DND-41 (cell line): ENCODE measurements around the gene TCF7L1.

Experiments
- ATAC-seq: fragments of 200-7000 bp; cut with Tn5 transposase; 3 replicates; pipeline ENCODE4 v1.9.1; 2021; ENCODE audit warnings: low read depth; ENCODE audit not compliant: insufficient read depth
- DNase-seq: peaks from one replicate; pipeline ENCODE4 v3.0.0-alpha.2; 2020
- H2AFZ ChIP-seq: 2 replicates; pipeline ENCODE4 v1.6.0; 2012; ENCODE audit warnings: low read depth, low read length
- H3K27ac ChIP-seq: 2 replicates; pipeline ENCODE4 v1.5.1; 2012; ENCODE audit warnings: low read length, inconsistent platforms
- H3K27me3 ChIP-seq: fragments of 200-600 bp; sonication (generic); 2 replicates; pipeline ENCODE4 v1.6.0; 2012; ENCODE audit warnings: low read length, mild to moderate bottlenecking, inconsistent platforms; ENCODE audit not compliant: insufficient read depth, poor library complexity
- H3K36me3 ChIP-seq: 2 replicates; pipeline ENCODE4 v1.5.1; 2012; ENCODE audit warnings: low read length, inconsistent platforms; ENCODE audit not compliant: insufficient read depth
- H3K4me1 ChIP-seq: 2 replicates; pipeline ENCODE4 v1.5.1; 2012; ENCODE audit warnings: mild to moderate bottlenecking, low read length; ENCODE audit not compliant: insufficient read depth
- H3K4me2 ChIP-seq: 2 replicates; pipeline ENCODE4 v1.6.0; 2012; ENCODE audit warnings: mild to moderate bottlenecking, moderate library complexity, low read length, inconsistent platforms; ENCODE audit not compliant: insufficient read depth
- H3K4me3 ChIP-seq, 2 experiments: fragments of 200-600 bp in 1 of 2; shearing (Covaris generic) in 1 of 2; 2 replicates each; pipeline ENCODE4 v1.5.1; 2012 to 2016; ENCODE audit warnings: inconsistent platforms in 2 of 2, low read length in 2 of 2, mild to moderate bottlenecking in 2 of 2, low read depth in 1 of 2, moderate library complexity in 1 of 2
- H3K79me2 ChIP-seq: 2 replicates; pipeline ENCODE4 v1.6.0; 2012; ENCODE audit warnings: low read length, inconsistent platforms; ENCODE audit not compliant: insufficient read depth
- H3K9ac ChIP-seq: 2 replicates; pipeline ENCODE4 v1.6.0; 2012; ENCODE audit warnings: low read depth, mild to moderate bottlenecking, inconsistent platforms, low read length, moderate library complexity
- H3K9me3 ChIP-seq: 2 replicates; pipeline ENCODE4 v1.5.1; 2012; ENCODE audit warnings: low read length, moderate library complexity, mild to moderate bottlenecking, inconsistent platforms; ENCODE audit not compliant: insufficient read depth, severe bottlenecking
- H4K20me1 ChIP-seq: 2 replicates; pipeline ENCODE4 v1.6.0; 2012; ENCODE audit warnings: low read length; ENCODE audit not compliant: insufficient read depth
- CTCF ChIP-seq: IDR thresholded peaks from 2 replicates; pipeline ENCODE4 v1.5.1; 2012; ENCODE audit warnings: borderline replicate concordance, low read length, moderate library complexity, mild to moderate bottlenecking; ENCODE audit not compliant: poor library complexity, severe bottlenecking; ENCODE audit errors: extremely low read depth
- EZH2 ChIP-seq: IDR thresholded peaks from 3 replicates; pipeline ENCODE4 v1.6.1; 2012; ENCODE audit warnings: borderline replicate concordance, low read depth, mild to moderate bottlenecking, moderate library complexity, low read length, inconsistent platforms; ENCODE audit not compliant: severe bottlenecking

Gene TCF7L1

GRCh38 chr2:85132834-85133637 is at the start of gene TCF7L1:
TCF7L1 (plus strand) TSS chr2:85133392; CDS start chr2:85133685, 293 bp downstream.
- Histone ChIP-seq H3K27me3 (no peaks in the 10 kb centered on the region), H3K4me3 (no peak within 1 kb of the TSS), H3K79me2 (no peaks in the 10 kb centered on the region), H4K20me1 (no peaks in the 10 kb centered on the region), H3K4me1 (no peaks in the 10 kb centered on the region), H3K9ac (no peak within 1 kb of the TSS), H3K36me3 (no peaks in the 10 kb centered on the region), H2AFZ (no peak within 1 kb of the TSS), H3K9me3 (no peaks in the 10 kb centered on the region), H3K4me2 (no peak within 1 kb of the TSS), H3K27ac (no peak within 1 kb of the TSS)
- TF ChIP-seq CTCF = no peak
- TF ChIP-seq EZH2 = no peak
- ATAC-seq = no peak
- no peak for DNase-seq

GRCh38 chr2:85085563-85085962 is 47.6 kb upstream of the TCF7L1 start:
- peaks cover 8% of the 10 kb centered on the region for H3K27me3 ChIP-seq
- peaks cover 8% of the 10 kb centered on the region for H3K9me3 ChIP-seq
- H3K79me2 ChIP-seq = no peaks in the 10 kb centered on the region
- no peak for DNase-seq
- no peaks in the 10 kb centered on the region for H3K36me3 ChIP-seq
- H3K27ac ChIP-seq = no peak overlapping the region
- no peak for TF ChIP-seq CTCF
- no peak for TF ChIP-seq EZH2
- no peak overlapping the region for H3K9ac ChIP-seq
- H4K20me1 ChIP-seq = no peaks in the 10 kb centered on the region
- H3K4me1 ChIP-seq = no peaks in the 10 kb centered on the region
- no peak for ATAC-seq
- H3K4me3 ChIP-seq = no peak overlapping the region
- H3K4me2 ChIP-seq = no peak overlapping the region
- H2AFZ ChIP-seq = no peak overlapping the region

GRCh38 chr2:85087541-85087940 is 45.7 kb upstream of the TCF7L1 start:
- no peak for TF ChIP-seq CTCF
- H3K4me3 ChIP-seq = no peak overlapping the region
- DNase-seq (no peak), ATAC-seq (no peak)
- peaks cover 5% of the 10 kb centered on the region for H3K27me3 ChIP-seq
- H2AFZ ChIP-seq = no peak overlapping the region
- H3K4me2 ChIP-seq = no peak overlapping the region
- no peaks in the 10 kb centered on the region for H3K79me2 ChIP-seq
- H3K36me3 ChIP-seq = no peaks in the 10 kb centered on the region
- H3K27ac ChIP-seq = no peak overlapping the region
- no peaks in the 10 kb centered on the region for H4K20me1 ChIP-seq
- no peaks in the 10 kb centered on the region for H3K4me1 ChIP-seq
- H3K9ac ChIP-seq = no peak overlapping the region
- no peaks in the 10 kb centered on the region for H3K9me3 ChIP-seq
